ENCODE measurements around the gene SLC43A1. TPM values are rescaled to one million over a fixed set of nuclear protein-coding genes. Genes with fewer than 3 reads are reported as not detected.

The SLC43A1 gene
- total RNA-seq, 6 donors from 2014 or later = 7.1 to 72.3 (median 13.9) TPM

- Histone ChIP-seq H3K27me3 (peaks cover 0 to 9% (median 0%) of the 10 kb centered on the region in 4 donors), H3K4me1 (peaks cover 8 to 20% (median 9%) of the 10 kb centered on the region in 4 donors), H3K27ac (no peak overlapping the region), H3K9me3 (no peaks in the 10 kb centered on the region), H3K4me3 (no peak overlapping the region), H3K36me3 (no peaks in the 10 kb centered on the region)
- TF ChIP-seq CTCF (IDR thresholded peaks at IDR 0.05) = no peak
- WGBS, 2 donors = 86 to 100% methylated on average over 3 of the region's 3 CpGs
- DNase-seq (no peak), ATAC-seq (ENCODE audit: low FRiP score in 2 of 2) (no peak)
Observed at GRCh38 chr11:57471496-57471895, 44.0 kb downstream of the SLC43A1 start.

- H3K4me1 ChIP-seq = peaks cover 0 to 7% (median 0%) of the 10 kb centered on the region in 4 donors
- no peak overlapping the region for H3K27ac ChIP-seq
- no peak overlapping the region for H3K4me3 ChIP-seq
- WGBS, 2 donors = 79 to 83% methylated on average over 5 of the region's 5 CpGs
- ATAC-seq (ENCODE audit: low FRiP score in 2 of 2) = no peak
- H3K36me3 ChIP-seq = no peaks in the 10 kb centered on the region
- peaks cover 0 to 3% (median 0%) of the 10 kb centered on the region in 4 donors for H3K27me3 ChIP-seq
- no peak for TF ChIP-seq POLR2AphosphoS5 (IDR thresholded peaks at IDR 0.05)
- no peak for TF ChIP-seq CTCF (IDR thresholded peaks at IDR 0.05)
- no peak for TF ChIP-seq POLR2A (IDR thresholded peaks at IDR 0.05)
- no peak for TF ChIP-seq EP300 (IDR thresholded peaks at IDR 0.05)
- no peak for DNase-seq
- no peaks in the 10 kb centered on the region for H3K9me3 ChIP-seq
Observed at GRCh38 chr11:57469268-57469667, 46.2 kb downstream of the SLC43A1 start.

- no peak for ATAC-seq (ENCODE audit: low FRiP score in 2 of 2)
- no peak overlapping the region for H3K4me3 ChIP-seq
- H3K36me3 ChIP-seq = no peaks in the 10 kb centered on the region
- no peak for DNase-seq
- WGBS, 2 donors = 68 to 69% methylated on average over 4 of the region's 4 CpGs
- TF ChIP-seq EP300 (IDR thresholded peaks at IDR 0.05) (no peak), CTCF (IDR thresholded peaks at IDR 0.05) (no peak), POLR2A (IDR thresholded peaks at IDR 0.05) (no peak), POLR2AphosphoS5 (IDR thresholded peaks at IDR 0.05) (no peak)
- no peaks in the 10 kb centered on the region for H3K9me3 ChIP-seq
- no peaks in the 10 kb centered on the region for H3K27me3 ChIP-seq
- no peaks in the 10 kb centered on the region for H3K4me1 ChIP-seq
- H3K27ac ChIP-seq = no peak overlapping the region
Observed at GRCh38 chr11:57468276-57468675, 47.2 kb downstream of the SLC43A1 start.

- TF ChIP-seq POLR2AphosphoS5 (IDR thresholded peaks at IDR 0.05) (no peak), POLR2A (IDR thresholded peaks at IDR 0.05) (no peak), CTCF (IDR thresholded peaks at IDR 0.05) (no peak), EP300 (IDR thresholded peaks at IDR 0.05) (no peak)
- H3K27ac ChIP-seq = no peak overlapping the region
- DNase-seq = peak in 1 of 2 donors; percentile 73
- no peaks in the 10 kb centered on the region for H3K9me3 ChIP-seq
- H3K36me3 ChIP-seq = no peaks in the 10 kb centered on the region
- no peaks in the 10 kb centered on the region for H3K27me3 ChIP-seq
- no peaks in the 10 kb centered on the region for H3K4me1 ChIP-seq
- 65 to 81% methylated on average over 20 to 23 of the region's 23 CpGs for WGBS, 2 donors
- H3K4me3 ChIP-seq = no peak overlapping the region
- ATAC-seq (ENCODE audit: low FRiP score in 2 of 2) = no peak
Observed at GRCh38 chr11:57467508-57468157, 47.9 kb downstream of the SLC43A1 start.

GRCh38 chr11:57466680-57467079 lies 48.8 kb downstream of the SLC43A1 start:
- Histone ChIP-seq H3K36me3 (no peaks in the 10 kb centered on the region), H3K27me3 (no peaks in the 10 kb centered on the region), H3K4me1 (no peaks in the 10 kb centered on the region), H3K4me3 (no peak overlapping the region), H3K9me3 (no peaks in the 10 kb centered on the region), H3K27ac (no peak overlapping the region)
- 56 to 61% methylated on average over 4 of the region's 4 CpGs for WGBS, 2 donors
- ATAC-seq (ENCODE audit: low FRiP score in 2 of 2) (no peak), DNase-seq (no peak)
- TF ChIP-seq POLR2A (IDR thresholded peaks at IDR 0.05) = no peak
- TF ChIP-seq CTCF (IDR thresholded peaks at IDR 0.05) = no peak
- TF ChIP-seq EP300 (IDR thresholded peaks at IDR 0.05) = no peak
- no peak for TF ChIP-seq POLR2AphosphoS5 (IDR thresholded peaks at IDR 0.05)
